ENCODE results near the gene SMCHD1. TPM values are rescaled to one million over a fixed set of nuclear protein-coding genes. Genes with fewer than 3 reads are reported as not detected.

The SMCHD1 gene
- polyA plus RNA-seq, 1 donor: 42.7 TPM

GRCh38 chr18:2758309-2758708, 102.8 kb downstream of the SMCHD1 start:
- Histone ChIP-seq H3K36me3 (ENCODE audit: control insufficient read depth, insufficient read depth, low read length) (peaks cover 29% of the 10 kb centered on the region), H3K27ac (ENCODE audit: low read length) (no peak overlapping the region), H3K9me3 (ENCODE audit: control insufficient read depth, low read depth, low read length) (no peaks in the 10 kb centered on the region), H3K27me3 (ENCODE audit: control insufficient read depth, insufficient read depth, low read length) (no peaks in the 10 kb centered on the region), H3K4me1 (ENCODE audit: control insufficient read depth, insufficient read depth, low read length) (no peaks in the 10 kb centered on the region), H3K4me3 (ENCODE audit: low read length) (no peak overlapping the region)
- DNase-seq: peak in 1 of 2 donors; percentile 22
- WGBS (ENCODE audit: insufficient coverage, low lambda C conversion rate): no CpG with 5 or more reads among the region's 1 CpG

GRCh38 chr18:2774669-2775068, 119.1 kb downstream of the SMCHD1 start:
- H3K27me3 ChIP-seq (ENCODE audit: control insufficient read depth, insufficient read depth, low read length): no peaks in the 10 kb centered on the region
- peaks cover 61% of the 10 kb centered on the region for H3K36me3 ChIP-seq (ENCODE audit: control insufficient read depth, insufficient read depth, low read length)
- no peak for DNase-seq
- no peaks in the 10 kb centered on the region for H3K9me3 ChIP-seq (ENCODE audit: control insufficient read depth, low read depth, low read length)
- WGBS (ENCODE audit: insufficient coverage, low lambda C conversion rate): no CpG with 5 or more reads among the region's 2 CpGs
- no peak overlapping the region for H3K4me3 ChIP-seq (ENCODE audit: low read length)
- no peak overlapping the region for H3K27ac ChIP-seq (ENCODE audit: low read length)
- no peaks in the 10 kb centered on the region for H3K4me1 ChIP-seq (ENCODE audit: control insufficient read depth, insufficient read depth, low read length)

GRCh38 chr18:2776601-2777000, 121.1 kb downstream of the SMCHD1 start:
- DNase-seq: no peak
- no peak overlapping the region for H3K4me3 ChIP-seq (ENCODE audit: low read length)
- H3K9me3 ChIP-seq (ENCODE audit: control insufficient read depth, low read depth, low read length): no peaks in the 10 kb centered on the region
- H3K4me1 ChIP-seq (ENCODE audit: control insufficient read depth, insufficient read depth, low read length): no peaks in the 10 kb centered on the region
- H3K36me3 ChIP-seq (ENCODE audit: control insufficient read depth, insufficient read depth, low read length): peaks cover 55% of the 10 kb centered on the region
- no CpG with 5 or more reads among the region's 3 CpGs for WGBS (ENCODE audit: insufficient coverage, low lambda C conversion rate)
- H3K27ac ChIP-seq (ENCODE audit: low read length): no peak overlapping the region
- H3K27me3 ChIP-seq (ENCODE audit: control insufficient read depth, insufficient read depth, low read length): no peaks in the 10 kb centered on the region

- Histone ChIP-seq H3K27me3 (ENCODE audit: control insufficient read depth, insufficient read depth, low read length) (no peaks in the 10 kb centered on the region), H3K27ac (ENCODE audit: low read length) (no peak overlapping the region), H3K4me1 (ENCODE audit: control insufficient read depth, insufficient read depth, low read length) (no peaks in the 10 kb centered on the region), H3K36me3 (ENCODE audit: control insufficient read depth, insufficient read depth, low read length) (peaks cover 53% of the 10 kb centered on the region), H3K9me3 (ENCODE audit: control insufficient read depth, low read depth, low read length) (no peaks in the 10 kb centered on the region), H3K4me3 (ENCODE audit: low read length) (no peak overlapping the region)
- no peak for DNase-seq
Observed at GRCh38 chr18:2777241-2777640, 121.7 kb downstream of the SMCHD1 start.

- Histone ChIP-seq H3K4me3 (ENCODE audit: low read length) (no peak overlapping the region), H3K4me1 (ENCODE audit: control insufficient read depth, insufficient read depth, low read length) (no peaks in the 10 kb centered on the region), H3K36me3 (ENCODE audit: control insufficient read depth, insufficient read depth, low read length) (peaks cover 48% of the 10 kb centered on the region), H3K9me3 (ENCODE audit: control insufficient read depth, low read depth, low read length) (no peaks in the 10 kb centered on the region), H3K27ac (ENCODE audit: low read length) (no peak overlapping the region), H3K27me3 (ENCODE audit: control insufficient read depth, insufficient read depth, low read length) (no peaks in the 10 kb centered on the region)
- WGBS (ENCODE audit: insufficient coverage, low lambda C conversion rate): no CpG with 5 or more reads among the region's 3 CpGs
- DNase-seq: no peak
Observed at GRCh38 chr18:2780750-2781149, 125.2 kb downstream of the SMCHD1 start.

GRCh38 chr18:2787225-2787624, 131.7 kb downstream of the SMCHD1 start:
- Histone ChIP-seq H3K4me1 (ENCODE audit: control insufficient read depth, insufficient read depth, low read length) (no peaks in the 10 kb centered on the region), H3K9me3 (ENCODE audit: control insufficient read depth, low read depth, low read length) (no peaks in the 10 kb centered on the region), H3K36me3 (ENCODE audit: control insufficient read depth, insufficient read depth, low read length) (peaks cover 53% of the 10 kb centered on the region), H3K27ac (ENCODE audit: low read length) (no peak overlapping the region), H3K27me3 (ENCODE audit: control insufficient read depth, insufficient read depth, low read length) (no peaks in the 10 kb centered on the region), H3K4me3 (ENCODE audit: low read length) (no peak overlapping the region)
- DNase-seq: no peak

- no CpG with 5 or more reads among the region's 2 CpGs for WGBS (ENCODE audit: insufficient coverage, low lambda C conversion rate)
- Histone ChIP-seq H3K4me1 (ENCODE audit: control insufficient read depth, insufficient read depth, low read length) (no peaks in the 10 kb centered on the region), H3K27me3 (ENCODE audit: control insufficient read depth, insufficient read depth, low read length) (no peaks in the 10 kb centered on the region), H3K9me3 (ENCODE audit: control insufficient read depth, low read depth, low read length) (no peaks in the 10 kb centered on the region), H3K36me3 (ENCODE audit: control insufficient read depth, insufficient read depth, low read length) (peaks cover 43% of the 10 kb centered on the region), H3K27ac (ENCODE audit: low read length) (no peak overlapping the region), H3K4me3 (ENCODE audit: low read length) (no peak overlapping the region)
- no peak for DNase-seq
Observed at GRCh38 chr18:2792395-2792794, 136.9 kb downstream of the SMCHD1 start.

GRCh38 chr18:2794159-2794558, 138.6 kb downstream of the SMCHD1 start:
- H3K36me3 ChIP-seq (ENCODE audit: control insufficient read depth, insufficient read depth, low read length): peaks cover 37% of the 10 kb centered on the region
- no peaks in the 10 kb centered on the region for H3K9me3 ChIP-seq (ENCODE audit: control insufficient read depth, low read depth, low read length)
- H3K27ac ChIP-seq (ENCODE audit: low read length): no peak overlapping the region
- 87% methylated on average over 3 of the region's 9 CpGs for WGBS (ENCODE audit: insufficient coverage, low lambda C conversion rate)
- DNase-seq: no peak
- H3K4me3 ChIP-seq (ENCODE audit: low read length): no peak overlapping the region
- no peaks in the 10 kb centered on the region for H3K27me3 ChIP-seq (ENCODE audit: control insufficient read depth, insufficient read depth, low read length)
- no peaks in the 10 kb centered on the region for H3K4me1 ChIP-seq (ENCODE audit: control insufficient read depth, insufficient read depth, low read length)

- Histone ChIP-seq H3K27me3 (ENCODE audit: control insufficient read depth, insufficient read depth, low read length) (no peaks in the 10 kb centered on the region), H3K27ac (ENCODE audit: low read length) (no peak overlapping the region), H3K36me3 (ENCODE audit: control insufficient read depth, insufficient read depth, low read length) (peaks cover 33% of the 10 kb centered on the region), H3K9me3 (ENCODE audit: control insufficient read depth, low read depth, low read length) (no peaks in the 10 kb centered on the region), H3K4me1 (ENCODE audit: control insufficient read depth, insufficient read depth, low read length) (no peaks in the 10 kb centered on the region), H3K4me3 (ENCODE audit: low read length) (no peak overlapping the region)
- WGBS (ENCODE audit: insufficient coverage, low lambda C conversion rate): no CpG with 5 or more reads among the region's 1 CpG
- no peak for DNase-seq
Observed at GRCh38 chr18:2797951-2798350, 142.4 kb downstream of the SMCHD1 start.

- no peaks in the 10 kb centered on the region for H3K4me1 ChIP-seq (ENCODE audit: control insufficient read depth, insufficient read depth, low read length)
- 83% methylated on average over 1 of the region's 2 CpGs for WGBS (ENCODE audit: insufficient coverage, low lambda C conversion rate)
- no peak for DNase-seq
- no peaks in the 10 kb centered on the region for H3K9me3 ChIP-seq (ENCODE audit: control insufficient read depth, low read depth, low read length)
- H3K27ac ChIP-seq (ENCODE audit: low read length): no peak overlapping the region
- H3K4me3 ChIP-seq (ENCODE audit: low read length): no peak overlapping the region
- no peaks in the 10 kb centered on the region for H3K27me3 ChIP-seq (ENCODE audit: control insufficient read depth, insufficient read depth, low read length)
- H3K36me3 ChIP-seq (ENCODE audit: control insufficient read depth, insufficient read depth, low read length): peaks cover 31% of the 10 kb centered on the region
Observed at GRCh38 chr18:2799369-2799768, 143.8 kb downstream of the SMCHD1 start.

- H3K27me3 ChIP-seq (ENCODE audit: control insufficient read depth, insufficient read depth, low read length): no peaks in the 10 kb centered on the region
- DNase-seq: no peak
- H3K4me1 ChIP-seq (ENCODE audit: control insufficient read depth, insufficient read depth, low read length): no peaks in the 10 kb centered on the region
- H3K9me3 ChIP-seq (ENCODE audit: control insufficient read depth, low read depth, low read length): no peaks in the 10 kb centered on the region
- no peak overlapping the region for H3K27ac ChIP-seq (ENCODE audit: low read length)
- no peak overlapping the region for H3K4me3 ChIP-seq (ENCODE audit: low read length)
- peaks cover 7% of the 10 kb centered on the region for H3K36me3 ChIP-seq (ENCODE audit: control insufficient read depth, insufficient read depth, low read length)
- WGBS (ENCODE audit: insufficient coverage, low lambda C conversion rate): 94% methylated on average over 3 of the region's 8 CpGs
Observed at GRCh38 chr18:2805970-2806943, 150.7 kb downstream of the SMCHD1 start.
